ENCODE measurements around the gene MARK4.

The MARK4 gene

GRCh38 chr19:45345506-45345860, 94.4 kb downstream of the MARK4 start:
- H3K4me3 ChIP-seq (ENCODE audit: low read depth, low read length), result no peak overlapping the region
- no peak for TF ChIP-seq CTCF (IDR thresholded peaks at IDR 0.05; ENCODE audit: borderline replicate concordance, insufficient read depth, low read depth, low read length)

- no peak for TF ChIP-seq CTCF (IDR thresholded peaks at IDR 0.05; ENCODE audit: borderline replicate concordance, insufficient read depth, low read depth, low read length)
- H3K4me3 ChIP-seq (ENCODE audit: low read depth, low read length), result no peak overlapping the region
These were observed 95.4 kb downstream of the MARK4 start for GRCh38 chr19:45346449-45346848.

GRCh38 chr19:45347570-45348366, 96.7 kb downstream of the MARK4 start:
- H3K4me3 ChIP-seq (ENCODE audit: low read depth, low read length), result no peak overlapping the region
- no peak for TF ChIP-seq CTCF (IDR thresholded peaks at IDR 0.05; ENCODE audit: borderline replicate concordance, insufficient read depth, low read depth, low read length)

- H3K4me3 ChIP-seq (ENCODE audit: low read depth, low read length), result no peak overlapping the region
- TF ChIP-seq CTCF (IDR thresholded peaks at IDR 0.05; ENCODE audit: borderline replicate concordance, insufficient read depth, low read depth, low read length), result no peak
These were observed 97.5 kb downstream of the MARK4 start for GRCh38 chr19:45348367-45349125.

GRCh38 chr19:45349126-45349415, 98.0 kb downstream of the MARK4 start:
- no peak for TF ChIP-seq CTCF (IDR thresholded peaks at IDR 0.05; ENCODE audit: borderline replicate concordance, insufficient read depth, low read depth, low read length)
- H3K4me3 ChIP-seq (ENCODE audit: low read depth, low read length), result no peak overlapping the region

GRCh38 chr19:45349430-45349941, 98.4 kb downstream of the MARK4 start:
- no peak for TF ChIP-seq CTCF (IDR thresholded peaks at IDR 0.05; ENCODE audit: borderline replicate concordance, insufficient read depth, low read depth, low read length)
- H3K4me3 ChIP-seq (ENCODE audit: low read depth, low read length), result no peak overlapping the region
